ENCODE measurements around the gene OR14A16. TPM values are rescaled to one million over a fixed set of nuclear protein-coding genes. Genes with fewer than 3 reads are reported as not detected.

The OR14A16 gene
- total and polyA plus RNA-seq, 4 donors: not detected

DNA sequence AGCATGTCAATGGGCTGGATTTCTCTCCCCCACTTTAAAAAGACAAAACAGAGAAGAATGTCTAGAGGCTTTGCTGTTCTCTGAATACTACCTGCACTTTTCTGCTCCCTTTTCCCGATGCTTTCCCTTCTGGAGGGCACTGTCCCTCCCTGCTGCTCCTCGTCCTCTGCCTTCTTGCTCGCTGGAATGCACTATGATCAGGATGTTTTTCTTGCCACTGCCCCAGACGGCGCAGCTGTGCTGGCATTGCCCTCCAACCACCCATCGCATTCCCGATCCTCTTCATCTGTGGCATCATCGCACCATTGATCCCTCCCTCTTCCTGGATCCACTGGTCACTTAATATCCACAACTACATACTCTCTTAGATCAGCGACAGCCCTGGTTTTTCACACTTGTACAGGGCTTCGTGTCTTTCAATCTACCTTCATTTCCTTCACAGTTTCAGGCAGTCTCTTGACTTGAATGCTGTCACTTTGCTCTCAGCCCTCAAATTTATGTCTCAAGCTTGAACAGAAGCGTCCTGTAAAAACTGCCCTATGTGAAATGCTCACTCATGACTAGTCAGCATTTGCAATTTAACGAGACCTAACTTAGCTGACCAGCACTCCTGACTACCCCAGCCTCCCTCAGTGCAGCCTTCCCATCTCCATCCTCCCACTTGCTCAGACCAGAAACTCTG lies 21.2 kb upstream of the OR14A16 start:
- H3K9me3 ChIP-seq (ENCODE audit: control insufficient read depth in 4 of 4, low read length in 3 of 4): no peaks in the 10 kb centered on the region
- DNase-seq (ENCODE audit: low spot score): no peak
- 65% methylated on average over 12 of the region's 12 CpGs for WGBS

More for the DNA sequence above, 21.2 kb upstream of the OR14A16 start:
- Histone ChIP-seq H3K27ac (ENCODE audit: low read depth in 1 of 2, low read length in 2 of 2) (no peak overlapping the region), H3K36me3 (ENCODE audit: control insufficient read depth in 4 of 4, insufficient read depth in 3 of 4, low read depth in 1 of 4, low read length in 3 of 4) (no peaks in the 10 kb centered on the region), H3K27me3 (ENCODE audit: control insufficient read depth in 4 of 4, insufficient read depth in 4 of 4, low read length in 3 of 4) (no peaks in the 10 kb centered on the region), H3K9ac (ENCODE audit: low read depth in 1 of 2, low read length in 2 of 2) (no peak overlapping the region), H3K4me3 (ENCODE audit: low read depth in 1 of 3, low read length in 3 of 3) (no peak overlapping the region), H3K4me1 (ENCODE audit: control insufficient read depth in 4 of 4, insufficient read depth in 4 of 4, low read length in 3 of 4) (no peaks in the 10 kb centered on the region)
- TF ChIP-seq YY1 (IDR thresholded peaks at IDR 0.05) (no peak), RXRA (IDR thresholded peaks at IDR 0.05) (no peak), HNF4A (conservative IDR thresholded peaks at IDR 0.05) (no peak), TAF1 (conservative IDR thresholded peaks at IDR 0.05) (no peak), FOXA1 (IDR thresholded peaks at IDR 0.05) (no peak), FOXA2 (IDR thresholded peaks at IDR 0.05) (no peak), NR2F2 (IDR thresholded peaks at IDR 0.05) (no peak), HNF4G (IDR thresholded peaks at IDR 0.05) (no peak), SP1 (IDR thresholded peaks at IDR 0.05) (no peak), EGR1 (IDR thresholded peaks at IDR 0.05; ENCODE audit: low read depth in 2 of 2) (no peak), JUND (IDR thresholded peaks at IDR 0.05) (no peak), RAD21 (IDR thresholded peaks at IDR 0.05) (no peak), GABPA (IDR thresholded peaks at IDR 0.05 in 1 of 2, conservative IDR thresholded peaks at IDR 0.05 in 1 of 2) (no peak)
- TF ChIP-seq, protein P1, sequence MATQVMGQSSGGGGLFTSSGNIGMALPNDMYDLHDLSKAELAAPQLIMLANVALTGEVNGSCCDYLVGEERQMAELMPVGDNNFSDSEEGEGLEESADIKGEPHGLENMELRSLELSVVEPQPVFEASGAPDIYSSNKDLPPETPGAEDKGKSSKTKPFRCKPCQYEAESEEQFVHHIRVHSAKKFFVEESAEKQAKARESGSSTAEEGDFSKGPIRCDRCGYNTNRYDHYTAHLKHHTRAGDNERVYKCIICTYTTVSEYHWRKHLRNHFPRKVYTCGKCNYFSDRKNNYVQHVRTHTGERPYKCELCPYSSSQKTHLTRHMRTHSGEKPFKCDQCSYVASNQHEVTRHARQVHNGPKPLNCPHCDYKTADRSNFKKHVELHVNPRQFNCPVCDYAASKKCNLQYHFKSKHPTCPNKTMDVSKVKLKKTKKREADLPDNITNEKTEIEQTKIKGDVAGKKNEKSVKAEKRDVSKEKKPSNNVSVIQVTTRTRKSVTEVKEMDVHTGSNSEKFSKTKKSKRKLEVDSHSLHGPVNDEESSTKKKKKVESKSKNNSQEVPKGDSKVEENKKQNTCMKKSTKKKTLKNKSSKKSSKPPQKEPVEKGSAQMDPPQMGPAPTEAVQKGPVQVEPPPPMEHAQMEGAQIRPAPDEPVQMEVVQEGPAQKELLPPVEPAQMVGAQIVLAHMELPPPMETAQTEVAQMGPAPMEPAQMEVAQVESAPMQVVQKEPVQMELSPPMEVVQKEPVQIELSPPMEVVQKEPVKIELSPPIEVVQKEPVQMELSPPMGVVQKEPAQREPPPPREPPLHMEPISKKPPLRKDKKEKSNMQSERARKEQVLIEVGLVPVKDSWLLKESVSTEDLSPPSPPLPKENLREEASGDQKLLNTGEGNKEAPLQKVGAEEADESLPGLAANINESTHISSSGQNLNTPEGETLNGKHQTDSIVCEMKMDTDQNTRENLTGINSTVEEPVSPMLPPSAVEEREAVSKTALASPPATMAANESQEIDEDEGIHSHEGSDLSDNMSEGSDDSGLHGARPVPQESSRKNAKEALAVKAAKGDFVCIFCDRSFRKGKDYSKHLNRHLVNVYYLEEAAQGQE (IDR thresholded peaks at IDR 0.05): no peak
- TF ChIP-seq, protein P2, sequence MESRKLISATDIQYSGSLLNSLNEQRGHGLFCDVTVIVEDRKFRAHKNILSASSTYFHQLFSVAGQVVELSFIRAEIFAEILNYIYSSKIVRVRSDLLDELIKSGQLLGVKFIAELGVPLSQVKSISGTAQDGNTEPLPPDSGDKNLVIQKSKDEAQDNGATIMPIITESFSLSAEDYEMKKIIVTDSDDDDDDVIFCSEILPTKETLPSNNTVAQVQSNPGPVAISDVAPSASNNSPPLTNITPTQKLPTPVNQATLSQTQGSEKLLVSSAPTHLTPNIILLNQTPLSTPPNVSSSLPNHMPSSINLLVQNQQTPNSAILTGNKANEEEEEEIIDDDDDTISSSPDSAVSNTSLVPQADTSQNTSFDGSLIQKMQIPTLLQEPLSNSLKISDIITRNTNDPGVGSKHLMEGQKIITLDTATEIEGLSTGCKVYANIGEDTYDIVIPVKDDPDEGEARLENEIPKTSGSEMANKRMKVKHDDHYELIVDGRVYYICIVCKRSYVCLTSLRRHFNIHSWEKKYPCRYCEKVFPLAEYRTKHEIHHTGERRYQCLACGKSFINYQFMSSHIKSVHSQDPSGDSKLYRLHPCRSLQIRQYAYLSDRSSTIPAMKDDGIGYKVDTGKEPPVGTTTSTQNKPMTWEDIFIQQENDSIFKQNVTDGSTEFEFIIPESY (IDR thresholded peaks at IDR 0.05): no peak
- TF ChIP-seq, protein P3, sequence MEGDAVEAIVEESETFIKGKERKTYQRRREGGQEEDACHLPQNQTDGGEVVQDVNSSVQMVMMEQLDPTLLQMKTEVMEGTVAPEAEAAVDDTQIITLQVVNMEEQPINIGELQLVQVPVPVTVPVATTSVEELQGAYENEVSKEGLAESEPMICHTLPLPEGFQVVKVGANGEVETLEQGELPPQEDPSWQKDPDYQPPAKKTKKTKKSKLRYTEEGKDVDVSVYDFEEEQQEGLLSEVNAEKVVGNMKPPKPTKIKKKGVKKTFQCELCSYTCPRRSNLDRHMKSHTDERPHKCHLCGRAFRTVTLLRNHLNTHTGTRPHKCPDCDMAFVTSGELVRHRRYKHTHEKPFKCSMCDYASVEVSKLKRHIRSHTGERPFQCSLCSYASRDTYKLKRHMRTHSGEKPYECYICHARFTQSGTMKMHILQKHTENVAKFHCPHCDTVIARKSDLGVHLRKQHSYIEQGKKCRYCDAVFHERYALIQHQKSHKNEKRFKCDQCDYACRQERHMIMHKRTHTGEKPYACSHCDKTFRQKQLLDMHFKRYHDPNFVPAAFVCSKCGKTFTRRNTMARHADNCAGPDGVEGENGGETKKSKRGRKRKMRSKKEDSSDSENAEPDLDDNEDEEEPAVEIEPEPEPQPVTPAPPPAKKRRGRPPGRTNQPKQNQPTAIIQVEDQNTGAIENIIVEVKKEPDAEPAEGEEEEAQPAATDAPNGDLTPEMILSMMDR (IDR thresholded peaks at IDR 0.05; ENCODE audit: low read depth, low read length, missing input control): no peak
- TF ChIP-seq, protein P4, sequence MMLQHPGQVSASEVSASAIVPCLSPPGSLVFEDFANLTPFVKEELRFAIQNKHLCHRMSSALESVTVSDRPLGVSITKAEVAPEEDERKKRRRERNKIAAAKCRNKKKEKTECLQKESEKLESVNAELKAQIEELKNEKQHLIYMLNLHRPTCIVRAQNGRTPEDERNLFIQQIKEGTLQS (IDR thresholded peaks at IDR 0.05): no peak
- TF ChIP-seq, protein P5, sequence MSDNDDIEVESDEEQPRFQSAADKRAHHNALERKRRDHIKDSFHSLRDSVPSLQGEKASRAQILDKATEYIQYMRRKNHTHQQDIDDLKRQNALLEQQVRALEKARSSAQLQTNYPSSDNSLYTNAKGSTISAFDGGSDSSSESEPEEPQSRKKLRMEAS (IDR thresholded peaks at IDR 0.05): no peak

Measured in liver (tissue), 9 donors.